HepG2 (cell line): ENCODE measurements around the gene SMAP2. TPM values are rescaled to one million over a fixed set of nuclear protein-coding genes. Genes with fewer than 3 reads are reported as not detected.

Experiments
- AFF4 ChIP-seq: sonication (generic); formaldehyde crosslinking; IDR thresholded peaks from 2 replicates; pipeline ENCODE4 v1.4.0; 2020; ENCODE audit warnings: missing genetic modification reagents
- ARID5B ChIP-seq: IDR thresholded peaks from 2 replicates; pipeline ENCODE4 v1.4.0; 2020; ENCODE audit warnings: mild to moderate bottlenecking, missing genetic modification reagents
- FOXK2 ChIP-seq: fragments of 450-650 bp; IDR thresholded peaks from 2 replicates; pipeline ENCODE4 v1.6.1; 2016
- GPN1 ChIP-seq: sonication (generic); formaldehyde crosslinking; IDR thresholded peaks from 2 replicates; pipeline ENCODE4 v1.5.1; 2020; ENCODE audit warnings: missing genetic modification reagents, borderline replicate concordance
- LRRFIP1 ChIP-seq: sonication (generic); formaldehyde crosslinking; conservative IDR thresholded peaks from 2 replicates; pipeline ENCODE4 v1.4.0; 2020; ENCODE audit warnings: missing genetic modification reagents
- MED8 ChIP-seq: sonication (generic); formaldehyde crosslinking; IDR thresholded peaks from 2 replicates; pipeline ENCODE4 v1.8.1; 2023; ENCODE audit warnings: mild to moderate bottlenecking, missing genetic modification reagents; ENCODE audit not compliant: insufficient replicate concordance
- MYNN ChIP-seq: sonication (generic); formaldehyde crosslinking; IDR thresholded peaks from 2 replicates; pipeline ENCODE4 v1.4.0; 2020; ENCODE audit warnings: mild to moderate bottlenecking, low read depth, missing genetic modification reagents
- NR2F6 ChIP-seq, 2 experiments: IDR thresholded peaks; 2 replicates each; pipeline ENCODE4 v1.6.1; 2016; ENCODE audit warnings: antibody characterized with exemption in 1 of 2, mild to moderate bottlenecking in 1 of 2
- REST ChIP-seq, 2 experiments: IDR thresholded peaks; 2 replicates each; pipeline ENCODE4 v1.6.1; 2011 to 2012; ENCODE audit warnings: low read length in 2 of 2, borderline replicate concordance in 1 of 2, low read depth in 1 of 2, mild to moderate bottlenecking in 1 of 2, moderate library complexity in 1 of 2
- SMARCC2 ChIP-seq: fragments of 450-650 bp; IDR thresholded peaks from 2 replicates; pipeline ENCODE4 v1.6.1; 2017; ENCODE audit warnings: antibody characterized with exemption, mild to moderate bottlenecking
- TCF7 ChIP-seq: sonication (generic); IDR thresholded peaks from 2 replicates; pipeline ENCODE4 v1.6.1; 2016; ENCODE audit warnings: antibody characterized with exemption, low read depth
- ZNF18 ChIP-seq: sonication (generic); formaldehyde crosslinking; IDR thresholded peaks from 2 replicates; pipeline ENCODE4 v1.8.0; 2022; ENCODE audit warnings: mild to moderate bottlenecking, missing genetic modification reagents; ENCODE audit not compliant: insufficient replicate concordance
- ZNF446 ChIP-seq: sonication (generic); formaldehyde crosslinking; IDR thresholded peaks from 2 replicates; pipeline ENCODE4 v1.5.0; 2020; ENCODE audit warnings: mild to moderate bottlenecking, missing genetic modification reagents
- ZNF563 ChIP-seq: sonication (generic); formaldehyde crosslinking; IDR thresholded peaks from 2 replicates; pipeline ENCODE4 v1.8.0; 2022; ENCODE audit warnings: mild to moderate bottlenecking, moderate library complexity, missing genetic modification reagents
- polyA plus RNA-seq, 8 experiments: library from polyadenylated mRNA; depleted of rRNA in 3 of 8; stranded (reverse) in 7 of 8; unstranded in 1 of 8; fragments of >200 nt; fragmentation: Illumina TruSeq in 4 of 8; extraction: Trizol in 4 of 8; gene quantifications; 2 replicates each; pipeline versions ENCODE4 v1.2.1 to v1.2.3, GENCODE V29; 2011 to 2016; ENCODE audit warnings: low read depth in 4 of 8, missing spikeins in 1 of 8, mixed read lengths in 1 of 8; ENCODE audit not compliant: insufficient read depth in 1 of 8
- total RNA-seq, 5 experiments: library from RNA; depleted of rRNA; stranded (reverse); fragments of >200 nt; fragmentation: Illumina TruSeq; extraction: Trizol; gene quantifications; 2 replicates each; pipeline ENCODE4 v1.2.3, GENCODE V29; 2016; ENCODE audit warnings: low read depth in 1 of 5

SMAP2 gene
- total and polyA plus RNA-seq, 2 of the 13 experiments (the other 11 are each of a cell fraction or from before 2014, with no cell fraction given): 19.0 to 22.3 TPM

GRCh38 chr1:40414331-40414730, 40.8 kb downstream of the SMAP2 start (continued):
- TF ChIP-seq REST (IDR thresholded peaks at IDR 0.05; ENCODE audit: borderline replicate concordance in 1 of 2, low read depth in 1 of 2, low read length in 2 of 2) (no peak), ZNF446 (CRISPR knock-in tag) (no peak), AFF4 (CRISPR knock-in tag) (no peak), MED8 (CRISPR knock-in tag) (no peak), TCF7 (peak; percentile 52; the same call in 1 of the 2 replicates), LRRFIP1 (CRISPR knock-in tag) (no peak), ZNF563 (CRISPR knock-in tag) (no peak), ARID5B (CRISPR knock-in tag) (peak; percentile 19; the same call in 1 of the 2 replicates), FOXK2 (no peak), SMARCC2 (no peak), NR2F6 (IDR thresholded peaks at IDR 0.05) (peak; percentile 73), NR2F6 (CRISPR knock-in tag; IDR thresholded peaks at IDR 0.05) (peak; percentile 73), ZNF18 (CRISPR knock-in tag) (no peak), MYNN (CRISPR knock-in tag) (no peak), GPN1 (no peak)
